Raji (cell line): ENCODE data around the gene GRIN2C.

ENCODE experiments used
- POLR2A ChIP-seq: IDR thresholded peaks from 2 replicates; pipeline ENCODE4 v1.6.1; 2011; ENCODE audit warnings: low read depth, low read length, control low read depth; ENCODE audit not compliant: insufficient read depth

GRIN2C gene

DNA sequence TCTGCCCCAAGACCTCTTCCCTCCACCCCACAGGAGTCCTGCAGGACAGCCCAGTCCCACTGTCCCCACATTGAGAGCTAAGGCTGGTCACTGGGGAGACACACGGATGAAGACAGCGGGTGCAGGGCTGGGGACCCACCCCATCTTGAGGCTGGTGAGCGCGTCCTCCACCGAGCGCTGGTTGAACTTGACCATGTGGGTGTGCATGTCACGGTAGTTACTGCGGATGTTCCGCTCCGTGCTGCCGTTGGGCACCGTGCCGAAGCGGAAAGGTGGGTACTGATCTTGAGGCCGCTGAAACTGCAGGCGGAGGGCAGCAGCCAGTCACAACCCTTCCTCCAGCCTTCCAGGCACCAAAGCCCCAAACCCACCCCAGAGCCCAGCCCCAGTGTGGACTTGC, 13.1 kb downstream of the GRIN2C start:
- no peak for TF ChIP-seq POLR2A

DNA sequence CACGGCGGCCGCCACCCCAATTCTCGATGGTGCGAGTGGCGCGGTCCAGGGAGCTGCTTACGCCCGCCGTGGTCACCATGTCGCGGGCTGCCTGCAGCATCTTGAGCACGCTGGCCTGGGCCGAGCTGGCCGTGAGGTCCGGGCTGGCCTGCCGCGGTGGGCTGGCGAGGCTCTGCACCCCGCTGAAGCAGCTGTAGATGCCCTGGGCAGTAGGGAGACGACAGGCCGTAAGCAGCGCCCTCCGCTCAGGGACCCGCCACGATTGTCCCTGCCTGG, 16.4 kb downstream of the GRIN2C start:
- TF ChIP-seq POLR2A: no peak

GRCh38 chr17:74842599-74843351, 16.9 kb downstream of the GRIN2C start:
- TF ChIP-seq POLR2A: no peak

- TF ChIP-seq POLR2A: no peak
These were observed 17.5 kb downstream of the GRIN2C start for GRCh38 chr17:74842146-74842598.

GRCh38 chr17:74840989-74841666, 18.6 kb downstream of the GRIN2C start:
- TF ChIP-seq POLR2A: no peak

DNA sequence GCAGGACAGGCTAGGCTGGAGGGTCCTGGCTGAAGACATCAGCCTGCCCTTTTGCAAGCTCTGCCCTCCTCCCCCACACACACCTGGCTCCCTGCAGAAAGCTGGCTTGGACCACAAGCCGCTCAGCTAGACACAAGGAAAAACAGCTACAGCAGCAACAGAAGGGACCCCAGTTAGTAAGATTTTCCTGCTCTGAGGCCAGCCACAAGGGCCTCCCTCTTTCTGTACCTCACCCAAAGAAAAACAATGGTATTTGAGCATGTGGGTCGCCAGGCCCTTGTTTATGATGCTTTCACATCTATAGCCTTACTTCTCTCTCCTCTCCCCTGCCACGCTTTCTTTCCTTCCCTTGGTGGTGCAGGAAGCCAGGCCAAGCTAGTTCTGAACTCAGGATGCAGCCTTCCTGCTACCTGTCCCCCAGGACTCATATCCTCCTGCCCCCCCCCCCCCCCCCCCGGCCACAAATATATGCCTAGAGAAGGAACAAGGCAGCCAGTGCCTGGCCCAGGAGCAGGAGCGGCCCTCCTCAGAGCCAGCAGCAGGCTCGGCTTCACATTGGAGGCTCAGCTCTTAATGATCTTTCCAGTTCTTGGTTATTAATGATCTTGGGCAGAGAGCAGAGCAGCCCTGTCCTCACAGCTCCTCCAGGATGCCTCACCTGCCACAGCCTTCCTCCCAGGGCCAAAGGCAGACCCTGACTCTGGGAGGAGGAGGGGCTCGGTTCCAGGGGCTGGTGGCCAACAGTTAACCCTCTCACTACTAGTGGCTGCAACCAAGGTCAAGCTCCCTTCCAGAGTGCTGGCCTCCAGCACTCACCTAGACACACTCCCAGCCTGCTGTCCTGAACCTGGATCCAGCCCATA, 19.5 kb downstream of the GRIN2C start:
- TF ChIP-seq POLR2A: no peak

- no peak for TF ChIP-seq POLR2A
These were observed 21.4 kb downstream of the GRIN2C start for GRCh38 chr17:74838274-74838673.

DNA sequence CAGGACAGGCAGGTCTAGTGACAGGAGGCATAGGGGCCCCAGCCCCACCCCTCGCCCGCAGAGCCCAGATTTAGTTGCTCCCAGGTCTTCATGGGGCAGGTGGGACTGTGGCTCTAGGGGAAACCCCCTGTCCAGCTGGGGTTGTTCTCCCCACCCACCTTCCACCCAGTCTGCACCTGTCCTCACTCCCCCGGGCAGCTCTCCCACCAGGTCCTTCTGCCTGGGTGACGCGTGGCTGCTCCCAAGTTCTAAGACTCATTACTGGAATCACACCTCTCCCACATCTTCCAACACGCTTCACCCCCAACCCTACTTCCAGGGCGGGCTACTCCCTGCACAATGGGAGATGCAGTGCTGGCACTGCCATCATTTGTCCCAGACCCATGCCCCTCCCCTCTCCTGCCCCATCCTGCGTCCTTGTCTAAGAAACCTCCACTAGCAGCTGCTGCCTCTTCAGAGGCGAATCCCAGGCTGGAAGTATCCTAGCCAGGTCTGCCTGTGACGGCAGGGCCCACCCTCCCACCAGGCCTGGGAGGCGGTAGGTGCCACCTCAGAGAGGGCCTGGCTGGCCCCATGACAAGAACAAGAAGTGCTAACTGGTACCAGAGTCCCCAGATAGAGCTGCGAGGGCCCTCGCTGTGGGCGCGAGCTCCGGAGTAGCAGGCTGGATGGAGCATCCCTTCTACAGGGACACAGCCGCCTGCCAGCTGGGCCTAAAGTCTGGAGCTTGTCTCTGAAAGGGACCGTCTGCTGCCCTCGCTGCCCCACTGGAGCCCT, 22.8 kb downstream of the GRIN2C start:
- no peak for TF ChIP-seq POLR2A

DNA sequence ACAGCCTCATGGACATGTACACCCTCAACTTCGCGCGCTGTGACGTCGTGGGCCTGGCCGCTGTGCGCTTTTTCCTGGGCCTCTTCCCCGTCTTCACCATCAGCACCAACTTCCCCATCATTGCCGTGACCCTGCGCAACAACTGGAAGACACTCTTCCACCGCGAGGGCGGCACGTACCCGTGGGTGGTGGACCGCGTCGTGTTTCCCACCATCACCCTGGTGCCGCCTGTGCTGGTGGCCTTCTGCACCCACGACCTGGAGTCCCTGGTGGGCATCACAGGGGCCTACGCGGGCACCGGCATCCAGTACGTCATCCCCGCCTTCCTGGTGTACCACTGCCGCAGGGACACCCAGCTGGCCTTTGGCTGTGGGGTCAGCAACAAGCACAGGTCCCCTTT, 23.5 kb downstream of the GRIN2C start:
- TF ChIP-seq POLR2A: no peak

GRCh38 chr17:74833501-74834377, 25.9 kb downstream of the GRIN2C start:
- no peak for TF ChIP-seq POLR2A

DNA sequence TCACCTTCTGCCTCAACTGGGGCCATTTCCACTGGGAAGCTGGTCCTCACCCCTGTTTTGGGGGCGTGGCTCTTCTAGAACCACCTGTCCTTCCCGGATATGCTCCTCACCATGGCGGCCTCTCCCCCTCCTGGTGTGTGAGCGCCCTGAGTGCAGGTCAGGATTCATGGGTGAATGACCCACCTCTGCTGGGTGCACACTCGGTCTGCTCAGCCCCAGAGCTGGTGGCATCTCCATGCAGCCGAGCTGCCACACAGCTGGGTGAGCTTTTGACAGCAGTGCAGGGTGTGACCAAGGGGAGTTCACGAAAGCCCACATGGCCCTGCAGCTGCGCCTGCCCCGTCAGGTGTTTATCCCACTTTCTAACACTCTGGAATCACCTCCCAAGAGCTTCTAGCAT, 27.3 kb downstream of the GRIN2C start:
- no peak for TF ChIP-seq POLR2A

DNA sequence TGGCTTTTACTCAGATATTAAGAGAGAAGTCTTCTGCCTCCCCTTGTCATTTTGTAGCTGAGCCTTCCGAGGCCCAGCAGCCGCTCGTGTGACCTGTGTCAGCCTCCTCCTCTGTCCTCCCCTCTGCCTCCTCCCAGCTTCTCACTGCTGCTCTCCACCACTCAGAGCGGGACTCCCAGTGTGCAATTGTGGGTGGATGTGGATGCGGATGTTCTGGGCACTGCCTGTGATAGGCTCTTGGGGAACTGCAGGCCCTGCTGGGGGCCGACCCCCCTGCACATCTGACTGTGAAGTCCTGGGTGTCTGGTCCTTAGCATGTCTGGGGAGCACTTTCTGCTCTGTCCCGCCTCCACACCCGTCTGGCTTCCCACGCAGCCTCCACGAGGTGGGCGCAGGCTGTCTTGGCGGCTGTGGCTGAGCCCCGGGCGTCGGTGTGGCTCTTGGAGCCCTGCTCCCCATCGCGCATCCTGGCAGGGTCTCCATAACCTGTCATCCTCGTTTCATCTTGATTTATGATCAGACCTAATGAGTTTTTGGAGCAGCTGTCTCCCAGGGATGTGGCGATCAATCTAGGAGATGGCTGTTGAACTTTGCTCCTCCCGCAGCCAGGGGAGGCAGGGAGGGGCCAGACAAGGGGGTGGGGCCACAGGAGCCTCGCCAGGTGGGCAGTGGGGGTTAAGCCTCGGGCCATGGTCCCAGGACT, 28.1 kb downstream of the GRIN2C start:
- no peak for TF ChIP-seq POLR2A

DNA sequence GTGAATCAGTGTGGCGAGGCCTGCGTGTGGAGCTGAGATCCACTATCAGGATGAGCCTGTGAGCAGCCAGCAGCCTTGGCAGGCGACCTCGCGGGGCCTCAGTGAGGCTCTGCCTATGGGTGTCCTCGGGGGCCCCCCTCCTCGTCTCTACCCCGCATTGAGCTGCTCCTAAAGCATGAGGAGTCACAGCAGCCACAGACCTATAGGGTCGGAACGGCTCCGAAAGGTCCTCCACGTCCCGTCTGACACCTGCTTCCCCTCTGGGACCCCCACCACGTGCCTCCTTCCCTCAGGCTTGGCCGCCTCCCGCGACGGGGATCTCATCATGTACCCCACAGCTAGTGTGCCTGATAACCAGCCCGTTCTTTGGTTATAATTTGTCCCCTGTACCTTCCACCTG, 28.8 kb downstream of the GRIN2C start:
- TF ChIP-seq POLR2A: no peak

DNA sequence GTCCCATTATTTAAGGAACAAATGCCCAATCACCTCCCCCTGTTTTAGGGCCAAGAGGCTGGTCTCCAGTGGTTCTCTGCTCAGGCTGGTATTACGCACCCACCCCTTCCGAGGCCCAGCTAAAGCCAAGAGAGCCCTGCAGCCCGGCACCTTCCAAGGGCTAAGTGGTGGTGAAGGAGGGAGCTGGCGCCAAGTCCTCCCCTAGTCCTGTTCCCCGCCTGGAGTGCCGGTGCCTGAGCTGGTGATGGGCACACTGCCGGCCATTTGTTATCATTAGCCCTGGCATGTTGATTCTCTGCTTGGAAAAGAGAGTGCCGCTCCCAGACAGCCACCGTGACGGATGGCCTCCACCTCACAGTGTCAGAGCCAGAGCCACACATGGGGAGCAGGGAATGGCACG, 31.9 kb downstream of the GRIN2C start:
- TF ChIP-seq POLR2A: no peak
